A549 (cell line): ENCODE data around the gene SH3BP2. TPM values are rescaled to one million over a fixed set of nuclear protein-coding genes. Genes with fewer than 3 reads are reported as not detected.
"Not testable (repeated sequence)": the region's sequence is repeated elsewhere in the genome, so short reads cannot be mapped to it uniquely, and the experiment has no call there.

Source experiments
- ATAC-seq, 2 experiments: fragments of 200-7000 bp in 1 of 2; fragments of >200 bp in 1 of 2; cut with Nextera tagmentation in 1 of 2; cut with Tn5 transposase in 1 of 2; 3 replicates each; pipeline versions ENCODE4 v1.8.0 to v1.9.1; 2018 to 2020; ENCODE audit warnings: mild to moderate bottlenecking in 1 of 2, moderate library complexity in 1 of 2
- CTCF ChIA-PET: fragments of 300-600 bp; sonication (Branson Sonifier 250); formaldehyde crosslinking; extraction: SDS; loops from one replicate; lab custom pipeline; 2021; ENCODE audit warnings: antibody characterized with exemption, inconsistent platforms; lab: Yijun Ruan, JAX
- POLR2A ChIA-PET: fragments of 350-600 bp; formaldehyde crosslinking; extraction: SDS; loops from one replicate; lab custom pipeline; 2021; ENCODE audit warnings: antibody characterized with exemption, inconsistent platforms; lab: Yijun Ruan, JAX
- DNase-seq, 2 experiments: peaks; one replicate each; pipeline versions ENCODE4 v3.0.0 to v3.0.0-alpha.2; 2011 to 2016; ENCODE audit warnings: low read depth in 1 of 2, low spot score in 1 of 2
- FAIRE-seq: peaks from 2 replicates; lab custom pipeline; 2011; peaks lifted over from hg19 to GRCh38; lab: Jason Lieb, UNC
- H3K27ac ChIP-seq, 2 experiments: fragments of >200 bp; sonication (Bioruptor Twin); formaldehyde crosslinking; 3 replicates each; pipeline ENCODE4 v1.5.1; 2016 to 2017
- H3K4me1 ChIP-seq: fragments of >200 bp; sonication (Bioruptor Twin); formaldehyde crosslinking; 3 replicates; pipeline ENCODE4 v1.6.1; 2016
- H3K4me2 ChIP-seq: fragments of >200 bp; sonication (Bioruptor Twin); formaldehyde crosslinking; 3 replicates; pipeline ENCODE4 v1.6.1; 2016
- H3K4me3 ChIP-seq: fragments of >200 bp; sonication (Bioruptor Twin); formaldehyde crosslinking; 3 replicates; pipeline ENCODE4 v1.5.1; 2016
- H3K9me3 ChIP-seq: fragments of >200 bp; sonication (Bioruptor Twin); formaldehyde crosslinking; 3 replicates; pipeline ENCODE4 v1.6.1; 2016
- CBX8 ChIP-seq: fragments of 200-600 bp; sonication (generic); IDR thresholded peaks from 2 replicates; pipeline ENCODE4 v1.6.1; 2016
- CHD4 ChIP-seq: fragments of 200-600 bp; sonication (generic); IDR thresholded peaks from 2 replicates; pipeline ENCODE4 v1.6.1; 2016; ENCODE audit warnings: antibody characterized with exemption, mild to moderate bottlenecking, borderline replicate concordance
- ESRRA ChIP-seq: fragments of 150-350 bp; IDR thresholded peaks from 2 replicates; pipeline ENCODE4 v1.6.1; 2014; ENCODE audit warnings: mild to moderate bottlenecking, low read length, borderline replicate concordance
- HOXA7 ChIP-seq: fragments of 250-450 bp; sonication (Bioruptor Pico); IDR thresholded peaks from 2 replicates; pipeline ENCODE4 v1.5.0; 2020; ENCODE audit warnings: mild to moderate bottlenecking, moderate library complexity
- HOXB5 ChIP-seq: fragments of 250-450 bp; sonication (Bioruptor Pico); IDR thresholded peaks from 2 replicates; pipeline ENCODE4 v1.5.0; 2020; ENCODE audit warnings: mild to moderate bottlenecking, moderate library complexity
- JUN ChIP-seq, 2 experiments: fragments of >200 bp; sonication (Bioruptor Twin); formaldehyde crosslinking; IDR thresholded peaks; 2 replicates in 1 of 2; 3 replicates in 1 of 2; pipeline ENCODE4 v1.6.1; 2016 to 2017
- KDM5A ChIP-seq: fragments of 200-600 bp; sonication (generic); IDR thresholded peaks from 2 replicates; pipeline ENCODE4 v1.6.1; 2016; ENCODE audit warnings: antibody characterized with exemption, mild to moderate bottlenecking
- NPAS2 ChIP-seq: fragments of 250-450 bp; sonication (Bioruptor Pico); IDR thresholded peaks from 2 replicates; pipeline ENCODE4 v1.8.0; 2022; ENCODE audit warnings: mild to moderate bottlenecking, moderate library complexity, borderline replicate concordance
- NR3C1 ChIP-seq: fragments of >200 bp; sonication (Bioruptor Twin); formaldehyde crosslinking; IDR thresholded peaks from 3 replicates; pipeline ENCODE4 v1.6.1; 2017
- POLR2A ChIP-seq: IDR thresholded peaks from 2 replicates; pipeline ENCODE4 v1.6.1; 2012; ENCODE audit warnings: mild to moderate bottlenecking, low read length
- RAD21 ChIP-seq, 2 experiments: fragments of >200 bp in 1 of 2; sonication (Bioruptor Twin) in 1 of 2; formaldehyde crosslinking in 1 of 2; IDR thresholded peaks in 1 of 2; conservative IDR thresholded peaks in 1 of 2; 2 replicates in 1 of 2; 3 replicates in 1 of 2; pipeline ENCODE4 v1.6.1; 2012 to 2018; ENCODE audit warnings: inconsistent platforms in 1 of 2
- RARB ChIP-seq: fragments of 250-450 bp; sonication (Bioruptor Pico); IDR thresholded peaks from 2 replicates; pipeline ENCODE4 v1.8.0; 2021; ENCODE audit warnings: mild to moderate bottlenecking, moderate library complexity
- RCOR1 ChIP-seq: fragments of 150-350 bp; IDR thresholded peaks from 2 replicates; pipeline ENCODE4 v1.6.1; 2014; ENCODE audit warnings: antibody characterized with exemption, low read length, low read depth
- RFX5 ChIP-seq: fragments of 450-650 bp; IDR thresholded peaks from 2 replicates; pipeline ENCODE4 v1.7.1; 2014; ENCODE audit warnings: antibody characterized with exemption, mild to moderate bottlenecking, moderate library complexity
- USF2 ChIP-seq: fragments of 450-650 bp; IDR thresholded peaks from 2 replicates; pipeline ENCODE4 v1.6.1; 2014; ENCODE audit warnings: antibody characterized with exemption
- WGBS: methylation state at CpG from one replicate; pipeline ENCODE4 v1.1.6; 2017; ENCODE audit errors: missing lambda C conversion rate; 5-methylcytosine and 5-hydroxymethylcytosine counted together
- polyA plus RNA-seq, 4 experiments: library from polyadenylated mRNA; depleted of rRNA in 3 of 4; stranded (reverse); fragments of >200 nt; fragmentation: RNase III in 1 of 4; extraction: RNeasy Plus Mini Kit Qiagen cat#74134 plus additional on column Dnase treatment in 1 of 4; gene quantifications; 2 replicates in 3 of 4; 3 replicates in 1 of 4; pipeline ENCODE4 v1.2.3, GENCODE V29; 2011 to 2017
- TF ChIP-seq, protein P1 (sequence below): IDR thresholded peaks from 2 replicates; pipeline ENCODE4 v1.6.1; 2012; ENCODE audit warnings: low read depth, borderline replicate concordance

The SH3BP2 gene
- polyA plus RNA-seq, 2 of the 4 experiments (the other 2 are of a cell fraction), result 4.4 to 6.0 TPM

GRCh38 chr4:2762048-2762447 lies 30.8 kb upstream of the SH3BP2 start:
- peaks cover 13% of the 10 kb centered on the region for H3K4me1 ChIP-seq
- TF ChIP-seq USF2, result no peak
- DNase-seq, result no peak
- no peak overlapping the region for H3K4me3 ChIP-seq
- H3K27ac ChIP-seq, result peak overlapping the region; percentile 53 to 71; a peak in 4 of 6 replicates
- H3K4me2 ChIP-seq, result peak overlapping the region; percentile 49; the same call in 1 of the 3 replicates
- POLR2A ChIA-PET, result no interaction called here
- CTCF ChIA-PET, result interaction anchor here (0.7 to 2.2 kb wide), 3 partner anchors 11 to 343 kb away, joined by 3 to 6 read pairs (median 3); no protein-coding TSS in a partner anchor
- 51% methylated on average over 4 of the region's 5 CpGs for WGBS
- no peak for FAIRE-seq
- H3K9me3 ChIP-seq, result no peaks in the 10 kb centered on the region
- peak in 1 of 2 experiments; percentile 5; a peak in 2 of 6 replicates for ATAC-seq

- ATAC-seq, DNase-seq, H3K4me3 ChIP-seq, H3K27ac ChIP-seq, H3K4me2 ChIP-seq, FAIRE-seq, POLR2A ChIA-PET, H3K9me3 ChIP-seq: not testable (repeated sequence)
- CTCF ChIA-PET, result interaction anchor here (0.7 to 2.5 kb wide), 21 partner anchors 8 to 344 kb away, joined by 3 to 14 read pairs (median 3); no protein-coding TSS in a partner anchor
- H3K4me1 ChIP-seq, result peaks cover 13% of the 10 kb centered on the region
- 90% methylated on average over 23 of the region's 42 CpGs for WGBS
These were observed 30.2 kb upstream of the SH3BP2 start for GRCh38 chr4:2762486-2763370.

GRCh38 chr4:2763511-2763967 lies 29.3 kb upstream of the SH3BP2 start:
- 90% methylated on average over 15 of the region's 23 CpGs for WGBS
- Histone ChIP-seq H3K9me3 (no peaks in the 10 kb centered on the region), H3K4me3 (peak overlapping the region; percentile 50; the same call in 2 of the 3 replicates), H3K4me2 (peak overlapping the region; percentile 63), H3K27ac (peak overlapping the region; percentile 74 to 88; a peak in 5 of 6 replicates)
- ATAC-seq (no peak), DNase-seq (no peak)
- CTCF ChIA-PET, result interaction anchor here (0.6 to 2.5 kb wide), 29 partner anchors 11 to 276 kb away, joined by 3 to 14 read pairs (median 3); no protein-coding TSS in a partner anchor
- POLR2A ChIA-PET, result interaction anchor here (1.5 kb wide), 1 partner anchor 172 kb away, joined by 6 read pairs; no protein-coding TSS in a partner anchor
- TF ChIP-seq NR3C1 (no peak), RARB (CRISPR knock-in tag) (no peak), RAD21 (conservative IDR thresholded peaks at IDR 0.05 in 1 of 2, IDR thresholded peaks at IDR 0.05 in 1 of 2) (no peak)
- TF ChIP-seq, all 56 proteins: peak for 0
- H3K4me1 ChIP-seq, result peaks cover 13% of the 10 kb centered on the region
- FAIRE-seq, result no peak

DNA sequence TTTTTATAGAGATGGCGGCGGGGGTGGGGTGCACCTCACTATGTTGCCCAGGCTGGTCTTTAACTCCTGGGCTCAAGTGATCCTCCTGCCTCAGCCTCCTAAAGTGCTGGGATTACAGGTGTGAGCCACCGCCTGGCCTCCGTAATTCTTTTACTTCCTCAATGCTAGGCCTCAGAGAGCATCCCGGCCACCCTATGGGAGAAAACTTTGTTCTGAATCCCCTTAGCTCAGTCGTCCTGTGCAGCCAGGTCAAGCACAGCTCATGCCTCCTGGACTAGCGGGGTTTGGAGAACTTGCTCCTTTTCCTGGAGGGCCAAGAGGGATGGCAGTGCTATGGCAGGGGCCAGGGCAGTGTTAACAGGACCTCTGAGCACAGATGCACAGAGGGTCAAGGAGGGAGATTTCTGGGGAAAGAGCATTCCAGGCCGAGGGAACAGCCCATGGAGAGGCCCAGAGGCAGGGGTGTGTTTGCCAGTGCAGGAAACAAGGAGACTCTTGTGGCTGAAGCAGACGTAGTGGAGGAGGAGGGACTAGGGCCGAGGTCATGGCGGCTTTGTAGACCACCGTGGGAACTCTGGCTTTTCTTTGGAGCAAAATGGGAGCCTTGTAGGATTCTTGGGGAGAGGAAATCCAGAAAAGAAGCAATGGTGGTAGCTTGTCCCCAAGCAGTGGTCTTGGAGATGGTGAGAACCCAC lies 26.9 kb upstream of the SH3BP2 start:
- no peaks in the 10 kb centered on the region for H3K9me3 ChIP-seq
- WGBS, result 86% methylated on average over 12 of the region's 12 CpGs
- ATAC-seq (no peak), DNase-seq (no peak), FAIRE-seq (no peak)
- ChIA-PET CTCF (interaction anchor here (0.6 to 1.2 kb wide), 2 partner anchors 16 to 34 kb away, joined by 3 read pairs; no protein-coding TSS in a partner anchor), POLR2A (no interaction called here)
- no peak overlapping the region for H3K27ac ChIP-seq
- H3K4me1 ChIP-seq, result peaks cover 10% of the 10 kb centered on the region
- no peak overlapping the region for H3K4me3 ChIP-seq
- no peak overlapping the region for H3K4me2 ChIP-seq
- TF ChIP-seq CHD4 (no peak), POLR2A (no peak), JUN (IDR thresholded peaks at IDR 0.05) (no peak), CBX8 (no peak), ESRRA (no peak), KDM5A (no peak), RCOR1 (no peak), HOXB5 (CRISPR knock-in tag) (no peak), NPAS2 (CRISPR knock-in tag) (no peak), HOXA7 (CRISPR knock-in tag) (no peak), RFX5 (no peak)
- TF ChIP-seq, protein P1, sequence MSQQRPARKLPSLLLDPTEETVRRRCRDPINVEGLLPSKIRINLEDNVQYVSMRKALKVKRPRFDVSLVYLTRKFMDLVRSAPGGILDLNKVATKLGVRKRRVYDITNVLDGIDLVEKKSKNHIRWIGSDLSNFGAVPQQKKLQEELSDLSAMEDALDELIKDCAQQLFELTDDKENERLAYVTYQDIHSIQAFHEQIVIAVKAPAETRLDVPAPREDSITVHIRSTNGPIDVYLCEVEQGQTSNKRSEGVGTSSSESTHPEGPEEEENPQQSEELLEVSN, result no peak
